NCI-H1930 (cell line): ENCODE measurements around the gene KLRF1.

Experiments
- DNase-seq, 2 experiments: peaks; one replicate each; lab custom pipeline; 2025; lab: John Stamatoyannopoulos, UW

The KLRF1 gene

GRCh38 chr12:9827209-9827888 is at the start of gene KLRF1:
Gene KLRF1 (plus strand): TSS chr12:9827481. CDS start chr12:9827545, 64 bp downstream.
- DNase-seq = no peak

GRCh38 chr12:9779209-9779608 is 48.1 kb upstream of the KLRF1 start:
- no peak for DNase-seq

- no peak for DNase-seq
Observed at GRCh38 chr12:9781360-9781759, 45.9 kb upstream of the KLRF1 start.

- no peak for DNase-seq
Observed at GRCh38 chr12:9782547-9783382, 44.5 kb upstream of the KLRF1 start.

- DNase-seq = no peak
Observed at GRCh38 chr12:9784326-9784725, 43.0 kb upstream of the KLRF1 start.

- DNase-seq = no peak
Observed at GRCh38 chr12:9784816-9785215, 42.5 kb upstream of the KLRF1 start.

- no peak for DNase-seq
Observed at GRCh38 chr12:9786726-9787717, 40.3 kb upstream of the KLRF1 start.

GRCh38 chr12:9792185-9792900 is 34.9 kb upstream of the KLRF1 start:
- DNase-seq = no peak

- no peak for DNase-seq
Observed at GRCh38 chr12:9792961-9793617, 34.2 kb upstream of the KLRF1 start.

- DNase-seq = no peak
Observed at GRCh38 chr12:9793779-9794395, 33.4 kb upstream of the KLRF1 start.

GRCh38 chr12:9794484-9795093 is 32.7 kb upstream of the KLRF1 start:
- no peak for DNase-seq

- no peak for DNase-seq
Observed at GRCh38 chr12:9795945-9796344, 31.3 kb upstream of the KLRF1 start.

GRCh38 chr12:9796346-9796745 is 30.9 kb upstream of the KLRF1 start:
- no peak for DNase-seq

- no peak for DNase-seq
Observed at GRCh38 chr12:9796971-9797370, 30.3 kb upstream of the KLRF1 start.

GRCh38 chr12:9797722-9798619 is 29.3 kb upstream of the KLRF1 start:
- peak; percentile 66 to 67 for DNase-seq

- DNase-seq = no peak
Observed at GRCh38 chr12:9799961-9800360, 27.3 kb upstream of the KLRF1 start.

- DNase-seq = no peak
Observed at GRCh38 chr12:9805883-9806282, 21.4 kb upstream of the KLRF1 start.

- no peak for DNase-seq
Observed at GRCh38 chr12:9806714-9807113, 20.6 kb upstream of the KLRF1 start.

GRCh38 chr12:9808504-9808903 is 18.8 kb upstream of the KLRF1 start:
- DNase-seq = no peak
